SKM-1 treated with dmso at 0.1 percent for 144 hours (cell line): ENCODE data around the gene IZUMO2.
"Not testable (repeated sequence)": the region's sequence is repeated elsewhere in the genome, so short reads cannot be mapped to it uniquely, and the experiment has no call there.

Experiments
- DNase-seq: peaks from one replicate; lab custom pipeline; 2025; ENCODE audit not compliant: unreplicated experiment; lab: John Stamatoyannopoulos, UW

IZUMO2 gene

DNA sequence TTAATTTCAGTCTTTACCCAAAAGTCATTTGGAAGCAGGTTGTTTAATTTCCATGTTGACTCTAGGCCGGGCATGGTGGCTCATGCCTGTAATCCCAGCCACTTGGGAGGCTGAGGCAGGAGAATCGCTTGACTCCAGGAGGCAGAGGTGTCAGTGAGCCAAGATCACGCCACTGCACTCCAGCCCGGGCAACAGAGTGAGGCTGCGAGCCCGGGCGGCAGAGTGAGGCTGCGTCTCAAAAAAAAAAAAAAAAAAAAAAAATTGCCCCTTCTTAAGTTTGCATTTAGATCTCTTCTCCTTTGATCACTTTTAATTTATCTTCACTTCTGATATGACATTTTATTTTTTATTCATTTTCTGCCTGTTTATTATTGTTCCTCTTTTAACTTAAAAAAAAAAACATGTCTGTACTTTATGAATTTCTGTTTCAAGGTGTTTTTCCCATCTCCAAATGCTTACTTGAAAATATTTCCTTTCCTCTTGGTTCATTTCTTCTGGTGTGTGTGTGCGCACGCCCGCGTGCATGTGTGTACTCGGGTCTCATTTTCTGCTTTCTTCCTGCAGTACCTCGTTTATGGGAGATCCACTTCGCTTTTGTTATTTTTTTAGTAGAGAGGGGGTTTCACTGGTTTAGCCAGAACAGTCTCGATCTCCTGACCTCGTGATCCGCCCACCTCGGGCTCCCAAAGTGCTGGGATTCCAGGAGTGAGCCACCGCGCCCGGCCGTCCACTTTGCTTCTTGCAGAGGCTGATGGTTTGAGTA lies 26.3 kb downstream of the IZUMO2 start:
- not testable (repeated sequence) for DNase-seq

DNA sequence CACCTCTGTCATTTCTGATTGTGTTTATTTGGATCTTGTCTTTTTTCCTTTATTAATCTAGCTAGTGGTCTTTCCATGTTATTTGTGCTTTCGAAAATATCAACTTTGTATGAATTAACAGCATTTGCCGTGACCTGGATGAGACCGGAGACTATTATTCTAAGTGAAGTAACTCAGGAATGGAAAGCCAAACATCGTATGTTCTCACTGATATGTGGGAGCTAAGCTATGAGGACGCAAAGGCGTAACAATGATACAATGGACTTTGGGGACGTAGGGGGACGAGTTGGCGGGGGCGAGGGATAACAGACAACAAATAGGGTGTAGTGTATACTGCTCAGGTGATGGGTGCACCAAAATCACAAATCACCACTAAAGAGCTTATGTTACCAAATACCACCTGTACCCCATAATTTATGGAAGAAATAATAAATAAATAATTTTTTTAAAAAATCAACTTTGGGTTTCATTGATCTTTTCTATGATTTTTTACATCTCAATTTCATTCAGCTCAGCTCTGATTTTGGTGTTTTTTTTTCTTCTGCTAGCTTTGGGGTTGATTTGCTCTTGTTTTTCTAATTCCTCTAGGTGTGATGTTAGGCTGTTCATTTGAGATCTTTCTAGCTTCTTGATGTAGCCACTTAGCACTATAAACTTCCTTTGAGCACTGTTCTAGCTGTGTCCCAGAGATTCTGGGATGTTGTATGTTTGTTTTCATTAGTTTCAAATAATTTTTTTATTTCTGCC lies 27.1 kb downstream of the IZUMO2 start:
- not testable (repeated sequence) for DNase-seq

DNA sequence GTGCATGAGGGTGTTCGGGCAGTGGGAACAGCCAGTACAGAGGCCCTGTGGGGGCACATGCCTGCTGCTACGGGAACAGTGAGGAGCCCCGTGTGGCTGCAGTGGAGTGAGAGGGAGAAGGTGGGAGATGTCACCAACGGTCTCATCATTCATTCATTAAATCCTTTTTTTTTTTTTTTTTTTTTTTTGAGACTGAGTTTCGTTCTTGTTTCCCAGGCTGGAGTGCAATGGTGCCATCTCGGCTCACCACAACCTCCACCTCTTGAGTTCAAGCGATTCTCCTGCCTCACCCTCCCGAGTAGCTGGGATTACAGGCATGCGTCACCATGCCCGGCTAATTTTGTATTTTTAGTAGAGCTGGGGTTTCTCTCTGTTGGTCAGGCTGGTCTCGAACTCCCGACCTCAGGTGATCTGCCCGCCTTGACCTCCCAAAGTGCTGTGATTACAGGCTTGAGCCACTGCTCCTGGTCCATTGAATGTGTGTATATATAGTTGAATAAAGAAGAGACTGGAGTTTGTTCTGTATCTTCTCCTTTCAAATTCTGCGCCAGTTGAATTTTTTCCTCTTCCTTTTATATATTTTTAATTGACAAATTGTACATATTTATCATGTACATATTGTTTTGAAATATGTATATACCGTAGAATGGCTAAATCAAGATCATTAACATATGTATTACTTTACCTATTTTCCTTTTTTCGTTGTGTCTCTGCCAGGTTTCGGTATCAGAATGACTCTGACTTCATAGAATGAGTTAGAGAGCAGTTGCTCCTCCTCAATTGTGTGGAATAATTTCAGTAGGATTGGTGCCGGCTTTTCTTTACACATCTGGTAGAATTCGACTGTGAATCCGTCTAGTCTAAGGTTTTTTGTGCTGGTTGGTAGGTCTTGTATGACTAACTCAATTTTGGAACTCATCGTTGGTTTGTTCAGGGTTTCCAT lies 28.0 kb downstream of the IZUMO2 start:
- DNase-seq: not testable (repeated sequence)

DNA sequence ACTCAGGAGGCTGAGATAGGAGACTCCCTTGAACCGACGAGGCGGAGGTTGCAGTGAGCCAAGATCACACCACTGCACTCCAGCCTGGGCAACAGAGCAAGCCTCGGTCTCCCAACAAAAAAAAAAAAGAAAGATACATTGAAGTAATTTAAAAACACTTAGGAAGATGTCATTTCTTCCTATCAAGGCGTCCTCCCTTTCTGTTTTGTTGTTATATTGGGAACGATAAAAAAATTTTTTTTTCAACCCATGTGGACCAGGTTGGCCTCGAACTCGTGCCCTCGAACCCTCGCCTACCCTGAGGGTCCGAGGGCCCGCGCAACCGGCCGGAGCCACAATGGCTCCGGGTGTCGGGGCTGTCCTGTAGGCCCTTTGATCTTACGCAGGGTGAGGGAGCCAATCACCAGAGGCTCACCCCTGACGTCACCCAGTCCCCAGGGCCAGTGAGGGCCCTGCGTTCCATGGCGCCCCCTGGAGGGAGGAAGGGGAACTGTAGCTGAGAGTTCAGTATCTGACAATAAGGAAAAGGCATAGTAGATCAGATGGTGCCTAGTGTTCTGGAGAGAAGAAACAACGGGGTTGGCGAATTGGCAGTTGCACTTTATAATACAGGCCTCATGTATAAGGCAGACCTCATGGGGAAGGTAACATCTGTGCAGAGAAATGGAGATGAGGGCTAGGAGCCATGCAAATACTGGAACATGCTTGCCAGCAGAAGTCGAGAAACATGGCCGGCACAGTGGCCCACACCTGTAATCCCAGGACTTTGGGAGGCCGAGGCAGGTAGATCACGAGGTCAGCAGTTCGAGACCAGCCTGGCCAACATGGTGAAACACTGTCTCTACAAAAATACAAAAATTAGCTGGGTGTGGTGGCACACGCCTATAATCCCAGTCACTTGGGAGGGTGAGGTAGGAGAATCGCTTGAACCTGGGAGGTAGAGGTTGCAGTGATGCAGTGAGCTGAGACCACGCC lies 29.3 kb downstream of the IZUMO2 start:
- not testable (repeated sequence) for DNase-seq

DNA sequence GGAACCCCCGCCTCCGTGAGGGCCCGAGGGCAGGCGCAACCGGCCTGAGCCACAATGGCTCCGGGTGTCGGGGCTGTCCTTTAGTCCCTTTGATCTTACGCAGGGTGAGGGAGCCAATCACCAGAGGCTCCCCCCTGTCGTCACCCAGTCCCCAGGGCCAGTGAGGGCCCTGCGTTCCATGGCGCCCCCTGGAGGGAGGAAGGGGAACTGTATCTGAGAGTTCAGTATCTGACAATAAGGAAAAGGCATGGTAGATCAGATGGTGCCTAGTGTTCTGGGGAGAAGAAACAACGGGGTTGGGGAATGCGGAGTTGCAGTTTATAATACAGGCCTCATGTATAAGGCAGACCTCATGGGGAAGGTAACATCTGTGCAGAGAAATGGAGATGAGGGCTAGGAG lies 59.1 kb downstream of the IZUMO2 start:
- not testable (repeated sequence) for DNase-seq

DNA sequence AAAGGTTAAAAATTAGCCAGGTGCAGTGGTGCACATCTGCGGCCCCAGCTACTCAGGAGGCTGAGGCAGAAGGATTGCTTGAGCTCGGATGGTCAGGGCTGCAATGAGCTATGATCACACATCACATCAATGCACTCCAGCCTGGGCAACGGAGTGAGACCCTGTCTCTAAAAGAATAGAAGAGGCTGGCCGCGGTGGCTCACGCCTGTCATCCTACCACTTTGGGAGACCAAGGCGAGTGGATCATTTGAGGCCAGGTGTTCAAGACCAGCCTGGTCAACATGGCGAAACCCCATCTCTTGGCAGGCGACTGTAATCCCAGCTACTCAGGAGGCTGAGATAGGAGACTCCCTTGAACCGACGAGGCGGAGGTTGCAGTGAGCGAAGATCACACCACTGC lies 59.7 kb downstream of the IZUMO2 start:
- DNase-seq: not testable (repeated sequence)
